Hepatocyte (in vitro differentiated cells): ENCODE results near the gene DENND5B.

ENCODE experiments used
- EZH2 ChIP-seq: fragments of 200-600 bp; sonication (generic); IDR thresholded peaks from 2 replicates; pipeline ENCODE4 v1.6.1; 2016; ENCODE audit warnings: antibody characterized with exemption, mild to moderate bottlenecking, borderline replicate concordance
- EZH2phosphoT487 ChIP-seq: fragments of 200-600 bp; sonication (generic); IDR thresholded peaks from one replicate; pipeline ENCODE4 v1.6.1; 2018; ENCODE audit warnings: antibody characterized with exemption, mild to moderate bottlenecking, low read depth, moderate library complexity; ENCODE audit not compliant: unreplicated experiment, severe bottlenecking
- TF ChIP-seq, protein P1 (sequence below): fragments of 200-600 bp; sonication (generic); IDR thresholded peaks from 2 replicates; pipeline ENCODE4 v1.5.1; 2016; ENCODE audit warnings: antibody characterized with exemption, mild to moderate bottlenecking; ENCODE audit not compliant: poor library complexity

- TF ChIP-seq, protein P1, sequence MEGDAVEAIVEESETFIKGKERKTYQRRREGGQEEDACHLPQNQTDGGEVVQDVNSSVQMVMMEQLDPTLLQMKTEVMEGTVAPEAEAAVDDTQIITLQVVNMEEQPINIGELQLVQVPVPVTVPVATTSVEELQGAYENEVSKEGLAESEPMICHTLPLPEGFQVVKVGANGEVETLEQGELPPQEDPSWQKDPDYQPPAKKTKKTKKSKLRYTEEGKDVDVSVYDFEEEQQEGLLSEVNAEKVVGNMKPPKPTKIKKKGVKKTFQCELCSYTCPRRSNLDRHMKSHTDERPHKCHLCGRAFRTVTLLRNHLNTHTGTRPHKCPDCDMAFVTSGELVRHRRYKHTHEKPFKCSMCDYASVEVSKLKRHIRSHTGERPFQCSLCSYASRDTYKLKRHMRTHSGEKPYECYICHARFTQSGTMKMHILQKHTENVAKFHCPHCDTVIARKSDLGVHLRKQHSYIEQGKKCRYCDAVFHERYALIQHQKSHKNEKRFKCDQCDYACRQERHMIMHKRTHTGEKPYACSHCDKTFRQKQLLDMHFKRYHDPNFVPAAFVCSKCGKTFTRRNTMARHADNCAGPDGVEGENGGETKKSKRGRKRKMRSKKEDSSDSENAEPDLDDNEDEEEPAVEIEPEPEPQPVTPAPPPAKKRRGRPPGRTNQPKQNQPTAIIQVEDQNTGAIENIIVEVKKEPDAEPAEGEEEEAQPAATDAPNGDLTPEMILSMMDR, result no peak
- TF ChIP-seq EZH2 (no peak), EZH2phosphoT487 (no peak)
Observed at GRCh38 chr12:31390991-31391390, 199.9 kb downstream of the DENND5B start.
